ENCODE data around the gene ARID3A. TPM values are rescaled to one million over a fixed set of nuclear protein-coding genes. Genes with fewer than 3 reads are reported as not detected.

Gene ARID3A
- total and polyA plus RNA-seq, 7 experiments from 2014 or later = 0.57 to 33.1 (median 8.6) TPM

GRCh38 chr19:971795-972194 is 46.0 kb downstream of the ARID3A start:
- Histone ChIP-seq H3K36me3 (ENCODE audit: control insufficient read depth in 2 of 3, insufficient read depth in 3 of 3, low read length in 3 of 3) (peaks cover 0 to 13% (median 0%) of the 10 kb centered on the region in 3 experiments), H3K27ac (ENCODE audit: low read depth, low read length) (no peak overlapping the region), H3K9me3 (ENCODE audit: control insufficient read depth in 2 of 3, low read length in 3 of 3) (peaks cover 0 to 13% (median 6%) of the 10 kb centered on the region in 3 experiments), H3K4me3 (ENCODE audit: low read length) (no peak overlapping the region), H3K27me3 (ENCODE audit: control insufficient read depth in 2 of 2, insufficient read depth in 2 of 2, low read length in 2 of 2) (no peaks in the 10 kb centered on the region), H3K4me1 (ENCODE audit: control insufficient read depth in 2 of 2, insufficient read depth in 2 of 2, low read length in 2 of 2) (no peaks in the 10 kb centered on the region)
- CTCF ChIA-PET = no interaction called here
- Mint-ChIP-seq H3K4me3 (no peak overlapping the region), H3K9me3 (peaks cover 0 to 6% (median 5%) of the 10 kb centered on the region in 11 donors), H3K36me3 (peaks cover 4 to 33% (median 15%) of the 10 kb centered on the region in 5 donors), H3K27me3 (no peaks in the 10 kb centered on the region), H3K4me1 (no peaks in the 10 kb centered on the region), H3K27ac (no peak overlapping the region)
- POLR2A ChIA-PET = no interaction called here
- DNase-seq (no peak), ATAC-seq (no peak)
- intact Hi-C loops (cut with micrococcal nuclease) = no loop called here

GRCh38 chr19:972281-972680 is 46.4 kb downstream of the ARID3A start:
- H3K27me3 Mint-ChIP-seq = no peaks in the 10 kb centered on the region
- POLR2A ChIA-PET = no interaction called here
- CTCF ChIA-PET = interaction anchor here (0.6 kb wide), 1 partner anchor 202 kb away, joined by 4 read pairs; no protein-coding TSS in a partner anchor
- intact Hi-C loops (cut with micrococcal nuclease) = no loop called here
- no peak overlapping the region for H3K4me3 Mint-ChIP-seq
- Histone ChIP-seq H3K27me3 (ENCODE audit: control insufficient read depth in 2 of 2, insufficient read depth in 2 of 2, low read length in 2 of 2) (no peaks in the 10 kb centered on the region), H3K4me3 (ENCODE audit: low read length) (no peak overlapping the region), H3K36me3 (ENCODE audit: control insufficient read depth in 2 of 3, insufficient read depth in 3 of 3, low read length in 3 of 3) (peaks cover 0 to 11% (median 0%) of the 10 kb centered on the region in 3 experiments), H3K4me1 (ENCODE audit: control insufficient read depth in 2 of 2, insufficient read depth in 2 of 2, low read length in 2 of 2) (no peaks in the 10 kb centered on the region), H3K9me3 (ENCODE audit: control insufficient read depth in 2 of 3, low read length in 3 of 3) (peaks cover 0 to 13% (median 6%) of the 10 kb centered on the region in 3 experiments), H3K27ac (ENCODE audit: low read depth, low read length) (no peak overlapping the region)
- peaks cover 0 to 6% (median 5%) of the 10 kb centered on the region in 11 donors for H3K9me3 Mint-ChIP-seq
- peaks cover 4 to 29% (median 13%) of the 10 kb centered on the region in 5 donors for H3K36me3 Mint-ChIP-seq
- DNase-seq (no peak), ATAC-seq (no peak)
- no peaks in the 10 kb centered on the region for H3K4me1 Mint-ChIP-seq
- no peak overlapping the region for H3K27ac Mint-ChIP-seq

DNA sequence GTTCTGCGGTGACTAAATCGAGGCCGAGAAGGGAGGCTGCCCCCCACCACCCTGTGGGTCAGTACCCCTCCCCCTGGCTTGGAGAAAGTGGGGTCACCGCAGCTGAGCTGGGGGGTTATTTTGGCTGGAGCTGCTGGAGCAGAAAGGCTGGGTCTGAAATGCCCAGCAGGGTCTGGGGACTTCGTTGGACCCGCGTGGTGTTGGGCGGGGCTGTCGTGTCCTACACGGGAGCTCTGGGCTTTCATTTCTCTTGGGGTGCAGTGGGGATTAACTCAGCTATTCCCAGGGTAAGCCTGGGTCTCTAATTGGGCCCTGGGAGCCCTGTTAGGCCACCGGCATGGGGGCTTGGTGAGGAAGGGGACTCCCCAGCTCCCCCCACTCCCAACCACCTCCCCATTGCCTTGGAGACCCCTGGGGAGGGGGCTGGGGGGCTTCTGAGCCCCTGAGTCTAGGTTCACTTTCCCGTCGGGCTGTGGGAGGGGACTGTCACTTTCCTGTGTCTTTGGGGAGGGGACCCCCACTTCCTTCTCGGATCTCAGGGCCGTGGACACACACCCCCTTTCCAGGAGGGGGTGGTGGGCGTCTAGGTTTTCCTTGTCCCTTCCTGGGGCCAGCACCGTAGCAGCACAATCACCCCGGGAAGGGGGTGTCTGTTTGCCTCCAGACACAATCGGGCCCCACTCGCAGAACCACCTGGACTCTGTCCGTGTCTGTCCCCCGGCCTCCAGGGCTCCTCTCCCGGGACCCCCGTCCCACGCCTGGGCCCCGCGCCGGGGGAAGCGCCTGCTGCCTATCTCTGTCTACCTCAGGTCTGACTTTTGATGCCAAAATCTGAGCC is 48.1 kb downstream of the ARID3A start:
- Mint-ChIP-seq H3K4me3 (no peak overlapping the region), H3K4me1 (no peaks in the 10 kb centered on the region), H3K36me3 (peaks cover 4 to 22% (median 13%) of the 10 kb centered on the region in 5 donors), H3K9me3 (peaks cover 0 to 6% (median 5%) of the 10 kb centered on the region in 11 donors), H3K27me3 (no peaks in the 10 kb centered on the region), H3K27ac (no peak overlapping the region)
- Histone ChIP-seq H3K27ac (ENCODE audit: low read depth, low read length) (no peak overlapping the region), H3K36me3 (ENCODE audit: control insufficient read depth in 2 of 3, insufficient read depth in 3 of 3, low read length in 3 of 3) (peaks cover 0 to 9% (median 0%) of the 10 kb centered on the region in 3 experiments), H3K4me1 (ENCODE audit: control insufficient read depth in 2 of 2, insufficient read depth in 2 of 2, low read length in 2 of 2) (no peaks in the 10 kb centered on the region), H3K27me3 (ENCODE audit: control insufficient read depth in 2 of 2, insufficient read depth in 2 of 2, low read length in 2 of 2) (no peaks in the 10 kb centered on the region), H3K9me3 (ENCODE audit: control insufficient read depth in 2 of 3, low read length in 3 of 3) (peaks cover 0 to 13% (median 6%) of the 10 kb centered on the region in 3 experiments), H3K4me3 (ENCODE audit: low read length) (no peak overlapping the region)
- ATAC-seq (no peak), DNase-seq (no peak)
- CTCF ChIA-PET = no interaction called here
- POLR2A ChIA-PET = no interaction called here
- intact Hi-C loops (cut with micrococcal nuclease) = no loop called here

DNA sequence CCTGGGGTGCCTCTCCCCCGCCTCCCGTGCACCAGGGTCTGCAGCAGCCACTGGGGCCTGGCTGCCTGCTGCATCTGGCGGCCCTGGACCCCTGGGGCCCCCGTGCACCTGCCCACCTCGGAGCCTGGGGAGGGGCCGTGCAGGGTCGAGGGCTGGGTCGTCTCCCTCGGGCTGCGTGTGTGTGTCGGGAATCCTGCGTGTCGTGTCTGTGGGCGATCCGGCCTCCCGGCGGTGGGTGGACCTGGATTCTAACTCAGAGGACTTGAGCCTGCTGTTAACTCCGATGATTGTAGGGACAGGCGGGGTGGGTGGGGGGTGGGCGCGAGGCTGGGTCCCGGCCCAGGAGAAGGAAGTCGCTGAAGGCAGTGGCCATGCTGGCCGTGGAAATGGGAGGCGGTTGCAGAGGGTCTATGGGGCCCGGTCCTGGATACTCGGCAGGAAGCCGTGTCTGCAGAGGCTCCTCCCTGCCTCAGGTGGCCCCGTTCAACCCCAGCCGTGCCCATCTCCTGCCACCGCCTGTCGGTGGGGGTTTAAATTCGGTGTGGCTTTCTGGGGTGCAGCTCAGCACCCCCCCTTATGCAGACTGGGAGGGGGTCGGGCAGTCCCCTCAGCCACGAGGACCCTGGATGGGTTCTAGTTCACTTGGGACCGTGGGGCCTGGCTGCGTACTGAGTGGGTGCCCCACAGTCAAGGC is 48.9 kb downstream of the ARID3A start:
- Mint-ChIP-seq H3K9me3 (peaks cover 0 to 6% (median 5%) of the 10 kb centered on the region in 11 donors), H3K4me1 (no peaks in the 10 kb centered on the region), H3K36me3 (peaks cover 4 to 19% (median 13%) of the 10 kb centered on the region in 5 donors), H3K27me3 (no peaks in the 10 kb centered on the region), H3K27ac (no peak overlapping the region), H3K4me3 (no peak overlapping the region)
- Histone ChIP-seq H3K27me3 (ENCODE audit: control insufficient read depth in 2 of 2, insufficient read depth in 2 of 2, low read length in 2 of 2) (no peaks in the 10 kb centered on the region), H3K4me3 (ENCODE audit: low read length) (no peak overlapping the region), H3K36me3 (ENCODE audit: control insufficient read depth in 2 of 3, insufficient read depth in 3 of 3, low read length in 3 of 3) (peaks cover 0 to 9% (median 0%) of the 10 kb centered on the region in 3 experiments), H3K4me1 (ENCODE audit: control insufficient read depth in 2 of 2, insufficient read depth in 2 of 2, low read length in 2 of 2) (no peaks in the 10 kb centered on the region), H3K27ac (ENCODE audit: low read depth, low read length) (no peak overlapping the region), H3K9me3 (ENCODE audit: control insufficient read depth in 2 of 3, low read length in 3 of 3) (peaks cover 0 to 13% (median 6%) of the 10 kb centered on the region in 3 experiments)
- ChIA-PET CTCF (no interaction called here), POLR2A (no interaction called here)
- ATAC-seq (no peak), DNase-seq (no peak)
- intact Hi-C loops (cut with micrococcal nuclease) = no loop called here

DNA sequence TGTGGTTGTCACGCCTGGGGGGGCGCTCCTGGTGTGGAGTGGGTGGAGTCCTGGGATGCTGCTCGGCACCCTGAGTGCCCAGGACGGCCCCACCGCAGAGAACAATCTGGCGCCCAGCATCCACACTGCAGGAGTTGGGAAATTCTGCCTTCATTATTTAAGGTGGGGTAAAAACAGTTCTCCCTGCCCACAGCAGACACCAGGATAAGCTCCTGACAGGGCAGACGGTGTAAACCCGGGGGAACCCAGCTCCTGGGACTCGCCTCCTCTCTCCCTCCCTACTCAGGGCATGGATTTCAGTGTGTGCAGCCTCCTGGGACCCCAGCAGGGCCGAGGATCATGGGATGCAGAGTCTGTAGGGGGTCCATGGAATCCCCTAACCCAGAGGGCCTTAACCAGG is 50.6 kb downstream of the ARID3A start:
- no peak for DNase-seq
- no peak overlapping the region for H3K4me3 ChIP-seq (ENCODE audit: low read length)
- Mint-ChIP-seq H3K4me3 (no peak overlapping the region), H3K27ac (no peak overlapping the region), H3K4me1 (no peaks in the 10 kb centered on the region), H3K27me3 (no peaks in the 10 kb centered on the region), H3K36me3 (peaks cover 0 to 8% (median 5%) of the 10 kb centered on the region in 5 donors), H3K9me3 (no peaks in the 10 kb centered on the region)
- ChIA-PET CTCF (no interaction called here), POLR2A (interaction anchor here (1.2 kb wide), 1 partner anchor 52 kb away, joined by 4 read pairs; no protein-coding TSS in a partner anchor)
- H3K27ac ChIP-seq (ENCODE audit: low read depth, low read length) = no peak overlapping the region
- no peaks in the 10 kb centered on the region for H3K4me1 ChIP-seq (ENCODE audit: control insufficient read depth in 2 of 2, insufficient read depth in 2 of 2, low read length in 2 of 2)
- no peaks in the 10 kb centered on the region for H3K36me3 ChIP-seq (ENCODE audit: control insufficient read depth in 2 of 3, insufficient read depth in 3 of 3, low read length in 3 of 3)
- H3K9me3 ChIP-seq (ENCODE audit: control insufficient read depth in 2 of 3, low read length in 3 of 3) = peaks cover 0 to 2% (median 0%) of the 10 kb centered on the region in 3 experiments
- no peaks in the 10 kb centered on the region for H3K27me3 ChIP-seq (ENCODE audit: control insufficient read depth in 2 of 2, insufficient read depth in 2 of 2, low read length in 2 of 2)
- no peak for ATAC-seq
- intact Hi-C loops (cut with micrococcal nuclease) = no loop called here

DNA sequence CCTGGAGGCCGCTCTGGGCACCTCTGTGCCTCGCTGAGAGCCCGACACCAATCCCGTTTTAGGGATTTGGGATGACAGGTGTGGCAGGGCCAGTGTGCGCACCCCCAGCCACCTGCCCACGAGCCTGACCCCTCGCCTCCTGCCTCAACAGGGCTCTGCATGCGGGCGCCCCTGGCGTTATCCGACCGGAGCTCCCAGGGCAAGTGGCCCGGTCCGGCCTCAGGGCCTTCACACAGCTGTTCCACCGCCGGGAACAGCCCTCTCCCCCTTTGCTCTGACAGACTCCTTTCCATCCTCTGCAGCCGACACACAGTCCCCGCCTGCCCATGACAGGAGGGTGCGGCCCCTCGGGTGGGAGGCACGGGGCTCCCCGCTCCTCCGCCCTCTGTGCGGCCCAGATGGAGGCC is 51.2 kb downstream of the ARID3A start:
- peaks cover 0 to 5% (median 5%) of the 10 kb centered on the region in 5 donors for H3K36me3 Mint-ChIP-seq
- H3K27ac ChIP-seq (ENCODE audit: low read depth, low read length) = no peak overlapping the region
- H3K27ac Mint-ChIP-seq = no peak overlapping the region
- ChIA-PET POLR2A (interaction anchor here (1.2 kb wide), 1 partner anchor 53 kb away, joined by 4 read pairs; no protein-coding TSS in a partner anchor), CTCF (no interaction called here)
- H3K4me3 ChIP-seq (ENCODE audit: low read length) = no peak overlapping the region
- no peaks in the 10 kb centered on the region for H3K36me3 ChIP-seq (ENCODE audit: control insufficient read depth in 2 of 3, insufficient read depth in 3 of 3, low read length in 3 of 3)
- no peak for DNase-seq
- no peaks in the 10 kb centered on the region for H3K9me3 ChIP-seq (ENCODE audit: control insufficient read depth in 2 of 3, low read length in 3 of 3)
- H3K4me3 Mint-ChIP-seq = no peak overlapping the region
- H3K4me1 ChIP-seq (ENCODE audit: control insufficient read depth in 2 of 2, insufficient read depth in 2 of 2, low read length in 2 of 2) = no peaks in the 10 kb centered on the region
- H3K4me1 Mint-ChIP-seq = no peaks in the 10 kb centered on the region
- ATAC-seq = no peak
- H3K27me3 ChIP-seq (ENCODE audit: control insufficient read depth in 2 of 2, insufficient read depth in 2 of 2, low read length in 2 of 2) = no peaks in the 10 kb centered on the region
- intact Hi-C loops (cut with micrococcal nuclease) = no loop called here
- H3K27me3 Mint-ChIP-seq = no peaks in the 10 kb centered on the region
- H3K9me3 Mint-ChIP-seq = no peaks in the 10 kb centered on the region
